ENCODE results near the gene HHIPL1.

The HHIPL1 gene

DNA sequence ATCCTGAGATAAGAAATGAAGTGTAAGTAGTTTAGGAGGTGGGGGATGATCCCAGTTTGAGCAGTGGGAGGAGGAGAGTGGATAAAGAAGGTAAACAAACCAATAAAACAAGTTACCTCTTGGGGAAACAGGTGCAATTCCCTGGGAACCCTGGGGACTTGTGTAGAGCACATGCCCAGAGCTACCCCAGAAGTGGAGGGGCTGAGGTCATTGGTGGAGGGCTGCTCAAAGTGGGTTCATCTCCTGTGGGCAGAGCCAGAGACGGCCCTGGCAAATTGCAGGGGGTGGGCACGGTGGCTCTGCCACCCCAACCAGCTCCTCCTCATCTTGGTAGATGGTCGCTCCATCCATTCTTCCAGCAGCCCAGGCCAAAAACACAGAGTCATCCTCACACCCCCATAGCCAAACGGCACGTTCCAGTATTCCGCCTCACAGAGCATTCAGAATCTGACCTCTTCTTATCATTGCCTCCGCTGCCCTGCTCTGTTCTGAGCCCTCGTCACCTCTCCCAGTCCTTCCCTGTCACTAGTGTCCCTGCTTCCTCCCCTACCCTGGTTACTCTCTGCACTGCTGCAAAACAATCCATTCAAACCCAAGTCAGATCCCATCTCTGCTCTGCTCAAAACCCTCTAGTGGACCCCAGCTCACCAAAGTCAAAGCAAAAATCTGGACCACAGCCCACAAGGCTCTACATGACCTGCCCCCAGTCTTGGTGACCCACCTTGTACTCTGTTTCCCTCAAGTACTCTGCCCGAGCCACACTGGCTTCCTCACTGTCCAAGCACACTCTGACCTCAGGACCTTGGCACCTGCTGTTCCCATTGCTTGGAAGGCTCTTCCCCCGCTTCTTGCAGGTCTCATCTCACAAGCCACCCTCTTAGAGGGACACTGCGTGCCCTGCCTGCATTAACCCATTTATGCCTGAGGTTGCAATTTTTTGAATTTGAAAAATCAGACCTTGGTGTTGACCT, 44.6 kb downstream of the HHIPL1 start:
- ATAC-seq = no peak
- DNase-seq = no peak

DNA sequence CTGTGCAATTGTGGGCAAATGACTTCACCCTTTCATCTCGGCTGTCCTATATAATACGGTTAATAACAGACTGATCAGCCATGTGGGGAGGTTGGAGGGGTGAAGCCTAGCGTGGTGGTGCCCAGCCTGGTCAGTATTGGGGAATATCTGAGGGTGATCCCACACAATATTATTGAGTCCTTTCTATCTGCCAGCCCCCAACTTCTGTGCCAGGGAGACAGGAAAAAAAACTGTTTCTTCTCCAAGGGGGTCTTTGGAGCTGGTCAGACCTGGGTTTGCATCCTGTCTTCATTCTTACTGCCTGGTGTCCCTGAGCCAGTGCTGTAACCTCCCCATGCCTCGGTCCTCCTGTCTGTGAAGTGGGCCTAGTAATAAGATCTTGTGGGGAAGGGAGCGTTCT, 45.7 kb downstream of the HHIPL1 start:
- no peak for DNase-seq
- ATAC-seq = no peak

- ATAC-seq = no peak
- no peak for DNase-seq
Measured at GRCh38 chr14:99691111-99691885, 46.4 kb downstream of the HHIPL1 start.

DNA sequence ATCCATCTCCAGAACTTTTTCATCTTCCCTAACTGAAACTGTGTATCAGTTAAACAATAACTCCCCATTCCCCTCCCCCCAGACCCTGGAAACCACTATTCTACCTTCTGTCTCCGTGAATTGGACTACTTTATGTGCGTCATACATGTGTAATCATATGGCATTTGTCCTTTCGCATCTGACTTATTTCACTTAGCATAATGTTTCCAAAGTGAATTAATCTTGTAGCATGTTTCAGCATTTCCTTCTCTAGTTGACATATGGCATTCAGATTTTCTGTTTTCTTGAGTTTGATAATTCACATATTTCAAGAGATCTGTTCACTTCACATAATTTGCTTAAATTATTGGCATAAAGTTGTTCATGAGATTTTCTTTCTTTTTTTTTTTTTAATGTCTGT, 49.0 kb downstream of the HHIPL1 start:
- ATAC-seq (no peak), DNase-seq (no peak)

DNA sequence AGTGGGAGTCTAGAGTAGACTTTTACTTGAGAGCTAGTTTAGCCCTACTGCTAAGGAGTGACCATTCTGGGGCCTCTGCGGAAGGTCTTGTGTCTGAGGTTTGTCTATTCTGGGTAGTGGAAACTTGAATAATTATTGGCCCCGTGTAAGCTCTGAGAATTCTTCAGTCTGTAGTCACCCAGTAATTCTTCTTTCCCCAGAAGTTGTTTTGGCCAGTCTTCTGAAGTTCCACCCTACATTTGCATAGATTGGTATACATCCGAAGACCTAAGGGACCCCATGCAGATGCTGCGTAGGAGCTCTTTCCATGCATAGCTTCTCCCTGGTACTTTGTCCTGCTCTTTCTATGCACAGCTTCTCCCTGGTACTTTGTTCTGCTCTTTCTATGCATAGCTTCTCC, 52.0 kb downstream of the HHIPL1 start:
- no peak for ATAC-seq
- no peak for DNase-seq

DNA sequence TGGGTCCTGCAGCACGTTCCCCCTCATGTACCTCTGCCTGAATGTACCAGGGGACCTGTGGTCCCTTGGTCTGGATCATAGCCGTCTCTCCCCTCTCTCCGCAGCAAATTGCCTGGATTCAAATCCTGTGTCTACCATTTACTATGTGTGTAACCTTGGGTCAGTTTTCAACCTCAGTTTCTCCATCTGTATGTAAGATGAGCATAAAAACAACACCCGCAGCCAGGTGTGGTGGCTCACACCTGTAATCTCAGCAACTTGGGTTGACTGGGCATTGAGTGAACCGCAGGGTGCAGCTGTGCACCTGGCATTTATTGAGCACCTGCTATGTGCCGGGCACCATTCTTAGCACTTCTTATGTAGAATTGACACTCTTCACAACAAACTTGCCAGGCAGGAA, 53.3 kb downstream of the HHIPL1 start:
- no peak for ATAC-seq
- DNase-seq = no peak

- no peak for DNase-seq
- no peak for ATAC-seq
Measured at GRCh38 chr14:99698642-99699041, 53.7 kb downstream of the HHIPL1 start.

DNA sequence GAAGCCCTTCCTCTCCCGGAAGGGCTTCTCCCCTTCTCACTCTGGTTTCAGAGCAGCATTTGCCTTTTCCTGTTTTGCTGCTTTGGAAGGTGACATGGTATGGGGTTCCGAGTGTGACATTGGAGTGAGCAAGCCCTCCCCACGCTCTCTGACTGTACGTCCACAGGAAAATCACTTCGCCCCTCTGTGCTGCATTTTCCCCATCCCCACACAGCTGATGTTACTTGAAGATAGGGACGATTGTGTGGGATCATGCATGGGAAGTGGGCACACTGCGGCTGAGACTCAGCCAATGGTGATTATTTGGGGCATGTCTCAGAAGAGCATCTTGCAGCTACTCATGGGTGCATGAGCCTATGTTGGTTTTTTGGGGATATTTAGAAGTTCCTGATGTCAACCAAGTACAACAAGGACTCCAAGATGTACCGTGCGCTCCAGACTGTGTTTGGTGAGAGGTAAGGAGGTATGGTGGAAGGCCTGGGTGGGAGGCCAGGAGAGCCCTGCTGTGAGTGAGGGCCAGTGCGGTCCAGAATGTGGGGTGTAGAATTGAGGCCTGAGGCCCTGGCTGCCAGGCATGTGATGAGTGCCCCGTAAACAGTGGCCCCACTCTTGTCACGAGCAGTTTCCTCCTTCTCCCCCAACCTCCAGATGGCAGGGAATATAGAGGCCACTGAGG, 54.3 kb downstream of the HHIPL1 start:
- DNase-seq = no peak
- ATAC-seq = no peak

DNA sequence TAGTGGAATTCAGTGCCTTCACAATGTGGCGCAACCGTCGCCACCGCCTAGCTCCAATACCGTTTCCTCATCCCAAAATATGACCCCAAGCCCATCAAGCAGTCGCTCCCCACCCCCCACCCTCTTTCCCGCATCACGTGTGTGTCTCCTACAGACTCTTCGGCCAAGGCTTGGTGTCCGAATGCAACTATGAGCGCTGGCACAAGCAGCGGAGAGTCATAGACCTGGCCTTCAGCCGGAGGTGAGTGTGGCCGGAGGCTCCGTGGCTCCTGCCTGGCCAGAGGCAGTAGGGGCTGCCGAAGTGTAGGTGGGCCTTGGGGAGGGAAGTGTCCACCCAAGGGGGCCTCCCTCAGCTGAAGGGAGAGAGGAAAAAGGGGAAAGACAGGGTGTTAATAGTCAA, 54.9 kb downstream of the HHIPL1 start:
- DNase-seq = no peak
- no peak for ATAC-seq

DNA sequence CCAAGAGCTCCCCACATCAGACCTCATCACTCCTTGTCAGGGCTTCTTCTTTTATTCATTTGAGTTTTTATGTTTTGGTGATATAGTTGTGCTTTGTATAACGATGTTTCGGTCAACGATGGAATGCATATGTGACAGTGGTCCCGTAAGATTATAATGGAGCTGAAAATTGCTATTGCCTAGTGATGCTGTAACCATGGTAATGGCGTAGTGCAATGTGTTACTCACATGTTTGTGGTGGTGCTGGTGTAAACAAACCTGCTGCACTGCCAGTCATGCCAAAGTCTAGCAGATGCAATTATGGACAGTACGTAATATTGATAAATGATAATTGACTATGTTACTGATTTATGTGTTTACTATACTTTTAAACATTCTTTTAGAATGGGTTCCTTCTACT, 55.5 kb downstream of the HHIPL1 start:
- ATAC-seq (no peak), DNase-seq (no peak)

DNA sequence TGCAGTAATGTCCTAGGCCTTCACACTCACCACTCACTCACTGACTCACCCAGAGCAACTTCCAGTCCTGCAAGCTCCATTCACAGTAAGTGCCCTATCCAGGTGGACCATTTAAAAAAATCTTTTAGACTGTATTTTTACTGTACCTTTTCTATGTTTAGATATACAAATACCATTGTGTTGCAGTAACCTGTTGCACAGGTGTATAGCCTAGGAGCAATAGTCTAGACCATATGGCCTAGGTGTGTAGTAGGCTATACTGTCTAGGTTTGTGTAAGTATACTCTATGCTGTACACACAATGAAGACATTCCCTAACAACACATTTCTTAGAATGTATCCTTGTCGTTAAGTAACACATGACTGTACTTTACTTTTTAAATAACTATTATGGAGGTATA, 56.3 kb downstream of the HHIPL1 start:
- ATAC-seq (no peak), DNase-seq (no peak)

DNA sequence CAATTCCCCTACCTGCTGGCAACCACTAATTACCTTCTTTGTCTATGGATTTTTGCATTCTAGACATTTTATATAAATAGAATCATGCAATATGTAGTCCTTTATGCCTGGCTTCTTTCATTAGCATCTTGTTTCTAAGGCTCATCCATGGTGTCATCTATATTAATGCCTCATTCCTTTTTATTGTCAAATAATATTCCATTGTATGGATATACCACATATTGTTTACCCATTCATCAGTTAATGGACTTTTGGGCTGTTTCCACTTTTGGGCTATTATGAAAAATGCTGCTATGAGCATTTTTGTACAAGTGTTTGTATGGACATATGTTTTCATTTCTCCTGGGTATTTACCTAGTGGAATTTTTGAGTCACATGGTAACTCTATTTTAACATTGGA, 57.2 kb downstream of the HHIPL1 start:
- no peak for ATAC-seq
- no peak for DNase-seq

- ATAC-seq = no peak
- DNase-seq = no peak
Measured at GRCh38 chr14:99703381-99703780, 58.5 kb downstream of the HHIPL1 start.

DNA sequence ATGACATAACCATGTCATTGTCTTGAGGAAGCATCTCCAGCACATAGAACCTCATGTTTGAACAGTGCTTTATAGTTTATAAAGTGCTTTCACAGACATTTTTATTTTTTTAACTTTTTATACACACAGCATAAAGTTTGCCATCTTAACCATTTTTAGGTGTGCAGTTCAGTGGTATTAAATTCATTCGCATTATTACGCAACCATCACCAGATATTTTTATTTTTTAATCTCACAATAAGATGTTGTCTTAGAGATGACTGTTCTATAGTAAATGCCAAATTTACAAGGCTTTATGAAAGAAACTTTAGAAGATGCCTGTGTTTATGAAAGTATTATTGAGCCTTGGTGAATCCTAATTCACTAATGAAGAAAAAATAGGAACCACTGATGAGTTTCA, 59.1 kb downstream of the HHIPL1 start:
- ATAC-seq (no peak), DNase-seq (no peak)

- DNase-seq (no peak), ATAC-seq (no peak)
Measured at GRCh38 chr14:99706107-99706900, 61.4 kb downstream of the HHIPL1 start.

DNA sequence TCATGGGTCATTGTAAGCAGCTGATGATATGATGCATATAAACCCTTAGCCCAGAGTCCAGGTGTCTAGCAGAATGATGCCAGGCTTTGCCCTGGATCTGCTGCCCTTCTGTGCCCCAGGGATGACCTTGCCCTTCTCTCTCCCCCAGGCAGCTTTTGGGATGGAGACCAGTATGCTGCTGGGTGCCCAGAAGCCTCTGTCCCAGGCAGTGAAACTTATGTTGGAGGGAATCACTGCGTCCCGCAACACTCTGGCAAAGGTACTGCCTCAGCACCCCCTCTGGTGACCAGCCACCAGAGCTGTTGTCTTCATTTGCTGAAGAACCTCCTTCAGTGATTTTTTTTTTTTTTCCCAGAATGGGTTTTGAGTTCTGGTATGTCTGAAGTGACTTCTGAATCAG, 62.5 kb downstream of the HHIPL1 start:
- ATAC-seq (no peak), DNase-seq (no peak)

DNA sequence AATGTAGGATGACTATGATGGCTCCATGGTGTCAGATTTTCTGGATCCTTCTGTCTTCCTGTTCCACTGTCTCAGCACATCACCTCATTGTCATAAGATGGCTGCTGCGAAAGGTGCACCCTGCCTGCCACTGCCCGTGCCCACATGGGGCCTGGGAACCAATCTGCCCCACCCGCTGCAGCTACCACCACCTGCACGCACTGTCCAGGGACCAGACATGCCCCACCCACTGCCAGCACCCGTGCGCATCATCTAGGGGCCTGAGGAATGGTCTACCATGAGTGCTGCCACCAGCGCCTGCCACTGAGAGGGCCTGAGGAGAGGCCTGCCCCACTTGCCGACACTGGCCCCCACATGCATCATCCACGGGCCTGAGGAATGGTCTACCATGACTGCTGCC, 63.0 kb downstream of the HHIPL1 start:
- DNase-seq (no peak), ATAC-seq (no peak)

- DNase-seq (no peak), ATAC-seq (no peak)
Measured at GRCh38 chr14:99708449-99708848, 63.5 kb downstream of the HHIPL1 start.

GRCh38 chr14:99713972-99714371, 69.0 kb downstream of the HHIPL1 start:
- no peak for DNase-seq
- ATAC-seq = no peak

GRCh38 chr14:99715266-99716000, 70.5 kb downstream of the HHIPL1 start:
- DNase-seq (no peak), ATAC-seq (no peak)

GRCh38 chr14:99716091-99716849, 71.3 kb downstream of the HHIPL1 start:
- ATAC-seq (no peak), DNase-seq (no peak)
